NT2/D1 (cell line): ENCODE results near the gene SMARCE1.

Experiments
- DNase-seq: peaks from one replicate; pipeline ENCODE4 v3.0.0-alpha.2; 2011; ENCODE audit warnings: low read depth, low spot score
- H3K27me3 ChIP-seq: 2 replicates; pipeline ENCODE4 v1.6.0; 2011; ENCODE audit warnings: mild to moderate bottlenecking; ENCODE audit not compliant: insufficient read length, insufficient read depth
- H3K36me3 ChIP-seq: 2 replicates; pipeline ENCODE4 v1.6.1; 2011; ENCODE audit warnings: mild to moderate bottlenecking, low read length, mixed read lengths; ENCODE audit not compliant: insufficient read depth, insufficient read length
- H3K4me1 ChIP-seq: 2 replicates; pipeline ENCODE4 v1.5.1; 2011; ENCODE audit not compliant: insufficient read depth, insufficient read length
- H3K4me3 ChIP-seq: 2 replicates; pipeline ENCODE4 v1.5.1; 2011; ENCODE audit warnings: low read depth; ENCODE audit not compliant: insufficient read length
- H3K9ac ChIP-seq: 2 replicates; pipeline ENCODE4 v1.6.0; 2011; ENCODE audit warnings: low read depth; ENCODE audit not compliant: insufficient read length
- H3K9me3 ChIP-seq: 2 replicates; pipeline ENCODE4 v1.5.1; 2011; ENCODE audit warnings: mild to moderate bottlenecking, low read length; ENCODE audit not compliant: insufficient read depth
- SUZ12 ChIP-seq: IDR thresholded peaks from 2 replicates; pipeline ENCODE4 v1.6.1; 2011; ENCODE audit not compliant: insufficient read length, insufficient read depth; ENCODE audit errors: extremely low read depth
- YY1 ChIP-seq: IDR thresholded peaks from 2 replicates; pipeline ENCODE4 v1.6.1; 2011; ENCODE audit not compliant: insufficient read length, insufficient read depth
- ZNF274 ChIP-seq: IDR thresholded peaks from 2 replicates; pipeline ENCODE4 v1.6.1; 2011; ENCODE audit warnings: mild to moderate bottlenecking, low read depth, low read length

SMARCE1 gene

DNA sequence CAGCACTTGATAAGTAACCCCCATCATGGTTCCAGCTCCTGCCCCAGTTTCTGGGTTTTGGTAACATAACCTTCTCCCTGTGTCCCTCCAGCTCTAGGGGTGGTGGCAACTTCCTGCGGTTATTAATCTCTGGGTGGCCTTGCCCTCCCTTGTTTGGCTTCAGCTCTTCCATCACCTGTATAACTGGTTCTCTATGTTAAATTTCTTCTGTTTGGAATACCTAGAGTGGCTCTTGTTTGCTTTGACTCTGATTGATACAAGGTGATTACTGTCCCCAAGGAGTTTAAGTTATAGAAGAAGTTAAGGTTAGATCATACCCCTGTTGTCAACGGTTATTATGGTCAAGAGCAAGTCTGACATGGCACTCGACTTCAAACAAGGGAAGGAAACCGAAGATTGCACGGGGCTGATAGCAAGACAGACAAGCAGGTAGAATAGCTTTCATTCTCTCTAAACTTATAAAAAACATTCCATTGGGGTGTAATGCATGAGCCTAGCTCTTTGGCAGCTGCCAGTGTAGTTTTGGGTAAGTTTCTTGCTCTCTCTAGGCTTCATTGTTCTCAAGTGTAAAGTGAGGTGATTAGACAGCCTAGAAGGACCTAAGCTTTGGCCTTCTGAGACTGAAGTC lies 71.4 kb downstream of the SMARCE1 start:
- TF ChIP-seq YY1: no peak
- no peak for TF ChIP-seq ZNF274
- no peak for TF ChIP-seq SUZ12
- no peaks in the 10 kb centered on the region for H3K4me1 ChIP-seq

More for the DNA sequence above, 71.4 kb downstream of the SMARCE1 start:
- H3K36me3 ChIP-seq: no peaks in the 10 kb centered on the region
- no peak for DNase-seq
- H3K9me3 ChIP-seq: peaks cover 16% of the 10 kb centered on the region
- H3K4me3 ChIP-seq: no peak overlapping the region
- no peaks in the 10 kb centered on the region for H3K27me3 ChIP-seq
- no peak overlapping the region for H3K9ac ChIP-seq
